Upper lobe of right lung (tissue), 1 donor: ENCODE measurements around the gene ADGRV1. TPM values are rescaled to one million over a fixed set of nuclear protein-coding genes. Genes with fewer than 3 reads are reported as not detected.
A peak's percentile ranks its signal among the peaks of the same experiment; 100 is the strongest.

Experiments
- ATAC-seq: fragments of 200-7000 bp; cut with Tn5 transposase; one replicate; pipeline ENCODE4 v1.9.1; 2020; ENCODE audit warnings: mild to moderate bottlenecking, moderate library complexity
- DNase-seq: peaks from one replicate; pipeline ENCODE4 v3.0.0-alpha.2; 2020
- H3K27ac ChIP-seq: fragments of 200-600 bp; one replicate; pipeline ENCODE4 v1.8.0; 2022
- H3K27me3 ChIP-seq: fragments of 200-600 bp; one replicate; pipeline ENCODE4 v1.8.0; 2022; ENCODE audit warnings: mild to moderate bottlenecking
- H3K36me3 ChIP-seq: fragments of 200-600 bp; one replicate; pipeline ENCODE4 v1.8.0; 2022
- H3K4me1 ChIP-seq: fragments of 200-600 bp; one replicate; pipeline ENCODE4 v1.8.0; 2022
- H3K4me3 ChIP-seq: fragments of 200-600 bp; one replicate; pipeline ENCODE4 v1.8.0; 2022; ENCODE audit warnings: mild to moderate bottlenecking
- H3K9me3 ChIP-seq: fragments of 200-600 bp; one replicate; pipeline ENCODE4 v1.8.0; 2022
- CTCF ChIP-seq: fragments of 200-600 bp; IDR thresholded peaks from one replicate; pipeline ENCODE4 v1.8.0; 2022; ENCODE audit warnings: antibody characterized with exemption
- intact Hi-C: fragments of 100-400 bp; cut with DNase I; formaldehyde crosslinking; loops from one replicate; pipeline ENCODE4 v1.11.0; 2022
- total RNA-seq: library from RNA; stranded (reverse); fragmentation: NEBNext Ultra II Directional; extraction: Animal tissue kit (Norgen Biotek cat#: 25700); gene quantifications from one replicate; pipeline ENCODE4 v1.2.1, GENCODE V29; 2021
- donor health status: DM: no; HTN: yes; CAD: no; lungs with severe emphysema.

The ADGRV1 gene
- total RNA-seq, 1 donor from 2014 or later = 47.1 TPM

DNA sequence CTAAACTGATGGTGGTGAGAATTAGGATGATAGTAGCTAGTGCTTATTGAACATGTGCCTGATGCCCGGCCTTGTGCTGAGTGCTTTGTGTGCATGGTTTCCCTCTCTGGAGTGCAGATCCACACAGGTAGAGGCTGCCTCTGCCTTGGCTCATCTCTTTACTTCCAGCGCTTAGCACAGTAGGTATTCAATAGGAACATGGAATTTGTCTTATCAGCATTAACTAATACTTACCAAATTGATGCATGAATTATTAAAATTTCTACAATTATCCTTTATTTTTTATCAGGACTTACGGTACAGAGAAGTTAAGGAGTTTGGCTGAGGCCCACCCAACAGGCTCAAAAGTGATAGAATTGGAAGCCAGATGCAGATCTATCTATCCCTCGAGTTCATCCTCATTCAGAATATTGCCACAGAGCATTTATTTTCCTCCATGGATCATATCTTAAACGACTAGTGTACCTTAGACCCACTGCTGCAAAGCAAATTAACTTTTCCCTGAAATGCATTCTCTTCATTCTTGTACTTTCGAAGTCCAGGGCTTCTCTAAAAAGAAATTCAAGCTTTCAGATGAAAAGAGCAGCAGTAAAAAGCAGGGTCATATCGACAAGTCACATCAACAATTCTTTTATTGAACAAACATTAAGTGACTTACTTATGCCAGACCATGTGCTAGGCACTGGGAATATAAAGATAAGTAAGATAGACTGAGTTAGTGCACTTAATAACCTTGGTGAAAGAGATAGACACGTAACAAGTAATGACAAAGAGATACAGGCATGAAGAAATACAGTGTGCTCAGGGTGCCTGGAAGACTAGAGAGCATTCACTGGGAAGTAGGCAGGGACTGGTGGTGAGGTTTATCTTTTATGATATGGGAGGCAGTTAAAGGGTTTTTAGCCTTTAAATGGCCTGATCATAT is 534.5 kb downstream of the ADGRV1 start:
- TF ChIP-seq CTCF = no peak
- no peaks in the 10 kb centered on the region for H3K9me3 ChIP-seq
- DNase-seq (no peak), ATAC-seq (no peak)
- H3K27me3 ChIP-seq = no peaks in the 10 kb centered on the region
- H3K4me3 ChIP-seq = no peak overlapping the region
- no peak overlapping the region for H3K27ac ChIP-seq
- H3K36me3 ChIP-seq = no peaks in the 10 kb centered on the region
- H3K4me1 ChIP-seq = peaks cover 18% of the 10 kb centered on the region
- intact Hi-C loops = no loop called here

- no peak overlapping the region for H3K27ac ChIP-seq
- ATAC-seq (no peak), DNase-seq (no peak)
- H3K27me3 ChIP-seq = no peaks in the 10 kb centered on the region
- H3K36me3 ChIP-seq = no peaks in the 10 kb centered on the region
- H3K4me1 ChIP-seq = peaks cover 18% of the 10 kb centered on the region
- intact Hi-C loops = no loop called here
- no peak for TF ChIP-seq CTCF
- no peaks in the 10 kb centered on the region for H3K9me3 ChIP-seq
- no peak overlapping the region for H3K4me3 ChIP-seq
Measured at GRCh38 chr5:91095313-91095712, 536.7 kb downstream of the ADGRV1 start.

DNA sequence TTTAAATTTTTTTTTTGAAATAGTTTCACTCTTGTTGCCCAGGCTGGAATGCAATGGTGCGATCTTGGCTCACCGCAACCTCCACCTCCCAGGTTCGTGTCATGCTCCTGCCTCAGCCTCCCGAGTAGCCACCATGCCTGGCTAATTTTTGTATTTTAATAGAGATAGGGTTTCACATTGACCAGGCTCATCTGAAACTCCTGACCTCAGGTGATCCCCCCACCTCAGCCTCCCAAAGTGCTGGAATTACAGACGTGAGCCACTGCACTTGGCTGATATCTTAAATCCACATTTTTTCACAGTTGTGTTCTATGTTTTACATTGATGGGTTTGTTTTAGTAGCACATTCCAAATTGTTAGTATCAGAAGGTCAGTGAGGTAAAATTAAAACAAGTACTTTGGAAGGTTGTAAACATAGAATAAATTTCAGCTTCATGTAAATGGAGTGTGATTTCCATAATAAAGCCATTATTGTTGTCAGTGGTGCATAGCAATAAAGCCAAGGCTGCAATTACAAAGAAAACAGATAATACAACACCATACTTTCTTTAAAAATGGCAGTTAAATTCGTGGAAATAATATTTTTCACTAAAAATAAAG is 537.3 kb downstream of the ADGRV1 start:
- Histone ChIP-seq H3K27ac (no peak overlapping the region), H3K27me3 (no peaks in the 10 kb centered on the region), H3K4me1 (peaks cover 18% of the 10 kb centered on the region), H3K36me3 (no peaks in the 10 kb centered on the region), H3K4me3 (no peak overlapping the region), H3K9me3 (no peaks in the 10 kb centered on the region)
- DNase-seq = no peak
- ATAC-seq = no peak
- TF ChIP-seq CTCF = no peak
- intact Hi-C loops = no loop called here

DNA sequence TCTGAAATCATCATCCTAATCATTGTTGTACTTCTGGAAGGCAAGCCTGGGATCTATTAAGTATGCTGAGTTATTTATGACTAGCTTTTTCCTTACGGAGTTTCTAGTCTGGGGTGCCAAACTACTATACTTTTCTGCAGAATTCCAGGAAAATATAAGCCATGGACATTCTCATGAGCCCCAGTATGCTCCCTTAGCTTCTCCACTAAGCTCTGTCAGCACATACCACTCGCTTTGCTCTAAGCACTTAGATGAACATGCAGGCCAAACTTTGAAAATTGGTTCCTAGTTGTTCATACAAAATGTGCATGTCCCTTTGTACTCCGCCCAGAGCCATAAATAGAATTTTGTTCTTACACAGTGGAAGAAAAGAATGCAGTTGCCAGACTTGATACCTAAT is 539.9 kb downstream of the ADGRV1 start:
- intact Hi-C loops = no loop called here
- Histone ChIP-seq H3K27me3 (no peaks in the 10 kb centered on the region), H3K9me3 (no peaks in the 10 kb centered on the region), H3K27ac (no peak overlapping the region), H3K36me3 (no peaks in the 10 kb centered on the region), H3K4me1 (peaks cover 18% of the 10 kb centered on the region), H3K4me3 (no peak overlapping the region)
- no peak for DNase-seq
- no peak for TF ChIP-seq CTCF
- no peak for ATAC-seq

GRCh38 chr5:91101600-91102379 is 543.2 kb downstream of the ADGRV1 start:
- Histone ChIP-seq H3K4me1 (peaks cover 4% of the 10 kb centered on the region), H3K9me3 (no peaks in the 10 kb centered on the region), H3K4me3 (no peak overlapping the region)

More at GRCh38 chr5:91101600-91102379, 543.2 kb downstream of the ADGRV1 start:
- no peaks in the 10 kb centered on the region for H3K27me3 ChIP-seq
- no peak overlapping the region for H3K27ac ChIP-seq
- peak; percentile 100 for ATAC-seq
- peak; percentile 75 for DNase-seq
- intact Hi-C loops = loop anchor here (10.0 kb wide), 1 partner anchor 283 kb away; the partner anchor contains the start of gene ARRDC3
- no peaks in the 10 kb centered on the region for H3K36me3 ChIP-seq
- TF ChIP-seq CTCF = peak; percentile 75
